Esophagus muscularis mucosa (tissue), 4 donors: ENCODE measurements around the gene ACACA.

Experiments used
- EP300 ChIP-seq: sonication (generic); formaldehyde crosslinking; IDR thresholded peaks from one replicate; pipeline ENCODE4 v1.6.1; 2017; ENCODE audit warnings: antibody characterized with exemption
- POLR2A ChIP-seq: fragments of 450-650 bp; IDR thresholded peaks from one replicate; pipeline ENCODE4 v1.6.1; 2017; ENCODE audit warnings: antibody characterized with exemption, moderate library complexity, mild to moderate bottlenecking, low read depth
- TF ChIP-seq, protein P1 (sequence below), 3 experiments: fragments of 200-600 bp in 2 of 3; fragments of 450-650 bp in 1 of 3; sonication (generic) in 2 of 3; IDR thresholded peaks; one replicate each; pipeline ENCODE4 v1.5.1; 2017 to 2019; ENCODE audit warnings: antibody characterized with exemption in 3 of 3, mild to moderate bottlenecking in 2 of 3, moderate library complexity in 1 of 3

DNA sequence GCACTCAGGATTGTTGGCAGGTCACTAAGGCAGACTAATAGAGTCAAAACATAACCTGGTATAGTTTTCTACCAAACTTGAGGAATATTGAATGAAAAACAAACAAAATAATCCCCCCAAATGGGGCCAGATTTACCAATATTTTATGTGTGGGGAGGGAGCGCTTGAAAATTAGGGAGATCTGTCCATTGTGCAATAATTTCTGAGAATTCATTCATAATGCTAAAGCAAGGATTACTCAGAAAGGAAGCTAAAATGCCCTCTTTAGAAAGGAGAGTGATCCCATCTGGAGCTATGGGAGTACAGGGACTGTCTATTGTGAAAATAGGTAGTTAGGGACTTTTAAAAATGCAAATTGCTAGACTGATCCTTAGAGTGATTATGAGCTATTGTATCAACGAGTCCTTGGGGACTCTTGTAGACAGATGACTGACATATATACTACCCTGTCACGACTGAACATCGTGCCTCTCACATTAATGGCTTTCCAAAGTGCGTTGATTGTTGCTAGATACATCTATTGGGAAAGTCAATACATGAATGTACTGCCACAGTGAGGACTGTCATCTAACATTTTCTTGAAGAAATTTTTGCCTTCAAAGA, 264.2 kb downstream of the ACACA start:
- TF ChIP-seq, protein P1, sequence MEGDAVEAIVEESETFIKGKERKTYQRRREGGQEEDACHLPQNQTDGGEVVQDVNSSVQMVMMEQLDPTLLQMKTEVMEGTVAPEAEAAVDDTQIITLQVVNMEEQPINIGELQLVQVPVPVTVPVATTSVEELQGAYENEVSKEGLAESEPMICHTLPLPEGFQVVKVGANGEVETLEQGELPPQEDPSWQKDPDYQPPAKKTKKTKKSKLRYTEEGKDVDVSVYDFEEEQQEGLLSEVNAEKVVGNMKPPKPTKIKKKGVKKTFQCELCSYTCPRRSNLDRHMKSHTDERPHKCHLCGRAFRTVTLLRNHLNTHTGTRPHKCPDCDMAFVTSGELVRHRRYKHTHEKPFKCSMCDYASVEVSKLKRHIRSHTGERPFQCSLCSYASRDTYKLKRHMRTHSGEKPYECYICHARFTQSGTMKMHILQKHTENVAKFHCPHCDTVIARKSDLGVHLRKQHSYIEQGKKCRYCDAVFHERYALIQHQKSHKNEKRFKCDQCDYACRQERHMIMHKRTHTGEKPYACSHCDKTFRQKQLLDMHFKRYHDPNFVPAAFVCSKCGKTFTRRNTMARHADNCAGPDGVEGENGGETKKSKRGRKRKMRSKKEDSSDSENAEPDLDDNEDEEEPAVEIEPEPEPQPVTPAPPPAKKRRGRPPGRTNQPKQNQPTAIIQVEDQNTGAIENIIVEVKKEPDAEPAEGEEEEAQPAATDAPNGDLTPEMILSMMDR (IDR thresholded peaks at IDR 0.05), result no peak
- TF ChIP-seq POLR2A, result no peak
- TF ChIP-seq EP300, result no peak
